HL-60 (cell line): ENCODE measurements around the gene CCDC57.
"Not testable (repeated sequence)": the region's sequence is repeated elsewhere in the genome, so short reads cannot be mapped to it uniquely, and the experiment has no call there.

Source experiments
- DNase-seq, 2 experiments: peaks; one replicate each; pipeline ENCODE4 v3.0.0-alpha.2; 2010 to 2020; ENCODE audit warnings: low read depth in 1 of 2, low spot score in 1 of 2
- H3K27ac ChIP-seq: fragments of 250-450 bp; sonication (Bioruptor Pico); replicated peaks from 2 replicates; pipeline ENCODE4 v1.5.1; 2020; ENCODE audit warnings: mild to moderate bottlenecking, moderate library complexity
- H3K27me3 ChIP-seq: fragments of 250-450 bp; sonication (Bioruptor Pico); 2 replicates; pipeline ENCODE4 v1.5.1; 2021; ENCODE audit warnings: mild to moderate bottlenecking, moderate library complexity; ENCODE audit not compliant: insufficient read depth, poor library complexity, severe bottlenecking
- H3K4me3 ChIP-seq: replicated peaks from 2 replicates; pipeline ENCODE4 v1.5.1; 2011; ENCODE audit warnings: mild to moderate bottlenecking, control low read depth, low read length; ENCODE audit not compliant: insufficient read depth
- CTCF ChIP-seq: IDR thresholded peaks from one replicate; pipeline ENCODE4 v1.5.1; 2011; ENCODE audit warnings: low read length, control low read depth, inconsistent platforms; ENCODE audit not compliant: insufficient read depth
- GABPA ChIP-seq: IDR thresholded peaks from 2 replicates; pipeline ENCODE4 v1.6.1; 2012; ENCODE audit warnings: low read depth
- POLR2AphosphoS5 ChIP-seq: IDR thresholded peaks from 2 replicates; pipeline ENCODE4 v1.6.1; 2012; ENCODE audit warnings: low read depth
- SPI1 ChIP-seq: IDR thresholded peaks from 2 replicates; pipeline ENCODE4 v1.6.1; 2012; ENCODE audit warnings: low read depth, mild to moderate bottlenecking, borderline replicate concordance
- TF ChIP-seq, protein P1 (sequence below): IDR thresholded peaks from 2 replicates; pipeline ENCODE4 v1.6.1; 2012; ENCODE audit warnings: low read depth; ENCODE audit not compliant: insufficient replicate concordance

CCDC57 gene

GRCh38 chr17:82146663-82147654, 65.7 kb downstream of the CCDC57 start:
- no peak for DNase-seq
- Histone ChIP-seq H3K4me3 (no peak overlapping the region), H3K27ac (no peak overlapping the region), H3K27me3 (no peaks in the 10 kb centered on the region)
- no peak for TF ChIP-seq SPI1
- TF ChIP-seq CTCF = no peak

DNA sequence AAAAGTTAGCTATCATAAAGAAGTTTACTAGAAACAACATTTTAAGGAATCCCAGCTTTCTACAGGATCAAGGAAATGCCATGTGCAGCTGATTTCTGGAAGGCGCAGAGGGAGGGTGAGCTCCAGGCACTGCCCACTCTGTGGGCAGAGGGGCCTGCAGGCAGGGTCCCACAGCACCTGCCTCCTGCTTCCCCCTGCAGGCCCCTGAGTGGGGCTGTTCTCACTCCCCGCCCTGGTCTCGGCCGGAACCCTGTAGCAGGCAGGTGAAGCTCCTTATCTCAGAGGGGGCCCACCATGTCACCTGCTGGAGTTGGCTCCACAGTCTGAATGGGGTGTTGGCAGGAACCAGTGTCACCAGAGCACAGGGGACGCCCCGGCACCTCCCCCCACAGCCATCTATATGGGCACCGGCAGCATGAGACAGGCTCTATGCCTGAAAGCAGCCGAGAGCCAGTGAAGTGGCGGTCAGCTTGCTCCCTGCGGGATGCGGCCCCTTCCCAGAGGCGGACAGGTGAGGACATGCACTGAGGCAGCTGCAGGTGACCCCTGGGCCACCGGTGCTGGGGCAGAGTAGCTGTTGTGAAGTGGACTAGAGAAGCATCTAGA, 67.0 kb downstream of the CCDC57 start:
- Histone ChIP-seq H3K27me3 (no peaks in the 10 kb centered on the region), H3K27ac (no peak overlapping the region), H3K4me3 (no peak overlapping the region)
- DNase-seq = no peak
- no peak for TF ChIP-seq CTCF
- TF ChIP-seq, protein P1, sequence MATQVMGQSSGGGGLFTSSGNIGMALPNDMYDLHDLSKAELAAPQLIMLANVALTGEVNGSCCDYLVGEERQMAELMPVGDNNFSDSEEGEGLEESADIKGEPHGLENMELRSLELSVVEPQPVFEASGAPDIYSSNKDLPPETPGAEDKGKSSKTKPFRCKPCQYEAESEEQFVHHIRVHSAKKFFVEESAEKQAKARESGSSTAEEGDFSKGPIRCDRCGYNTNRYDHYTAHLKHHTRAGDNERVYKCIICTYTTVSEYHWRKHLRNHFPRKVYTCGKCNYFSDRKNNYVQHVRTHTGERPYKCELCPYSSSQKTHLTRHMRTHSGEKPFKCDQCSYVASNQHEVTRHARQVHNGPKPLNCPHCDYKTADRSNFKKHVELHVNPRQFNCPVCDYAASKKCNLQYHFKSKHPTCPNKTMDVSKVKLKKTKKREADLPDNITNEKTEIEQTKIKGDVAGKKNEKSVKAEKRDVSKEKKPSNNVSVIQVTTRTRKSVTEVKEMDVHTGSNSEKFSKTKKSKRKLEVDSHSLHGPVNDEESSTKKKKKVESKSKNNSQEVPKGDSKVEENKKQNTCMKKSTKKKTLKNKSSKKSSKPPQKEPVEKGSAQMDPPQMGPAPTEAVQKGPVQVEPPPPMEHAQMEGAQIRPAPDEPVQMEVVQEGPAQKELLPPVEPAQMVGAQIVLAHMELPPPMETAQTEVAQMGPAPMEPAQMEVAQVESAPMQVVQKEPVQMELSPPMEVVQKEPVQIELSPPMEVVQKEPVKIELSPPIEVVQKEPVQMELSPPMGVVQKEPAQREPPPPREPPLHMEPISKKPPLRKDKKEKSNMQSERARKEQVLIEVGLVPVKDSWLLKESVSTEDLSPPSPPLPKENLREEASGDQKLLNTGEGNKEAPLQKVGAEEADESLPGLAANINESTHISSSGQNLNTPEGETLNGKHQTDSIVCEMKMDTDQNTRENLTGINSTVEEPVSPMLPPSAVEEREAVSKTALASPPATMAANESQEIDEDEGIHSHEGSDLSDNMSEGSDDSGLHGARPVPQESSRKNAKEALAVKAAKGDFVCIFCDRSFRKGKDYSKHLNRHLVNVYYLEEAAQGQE = no peak
- TF ChIP-seq GABPA = no peak
- TF ChIP-seq POLR2AphosphoS5 = no peak
- TF ChIP-seq SPI1 = no peak

DNA sequence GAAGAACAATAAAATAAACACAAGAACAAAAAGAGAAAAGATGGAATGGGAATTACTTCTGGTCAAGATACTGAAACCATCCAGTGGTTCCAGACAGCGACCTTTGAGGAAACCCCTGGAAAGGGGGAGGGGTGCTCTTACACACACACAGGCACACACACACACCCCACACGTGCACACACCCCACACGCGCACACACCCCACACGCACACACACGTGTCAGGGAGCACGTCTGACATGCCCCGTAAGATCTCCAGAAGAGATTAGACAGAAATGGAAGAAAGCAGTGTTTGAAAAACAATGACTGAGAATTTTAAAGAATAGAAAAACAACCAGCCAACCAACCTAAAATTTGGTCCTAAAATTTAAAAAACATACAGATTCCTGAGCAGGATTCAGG, 69.3 kb downstream of the CCDC57 start:
- Histone ChIP-seq H3K27ac (no peak overlapping the region), H3K27me3 (no peaks in the 10 kb centered on the region), H3K4me3 (no peak overlapping the region)
- TF ChIP-seq POLR2AphosphoS5 (no peak), GABPA (no peak), SPI1 (no peak), CTCF (no peak)
- TF ChIP-seq, protein P1 = no peak
- no peak for DNase-seq

- H3K4me3 ChIP-seq, H3K27ac ChIP-seq, DNase-seq, H3K27me3 ChIP-seq: not testable (repeated sequence)
Measured at GRCh38 chr17:82139961-82140360, 72.7 kb downstream of the CCDC57 start.
